GM19025 (cell line): Measurements from ENCODE around the gene CTSO.
"Not testable (repeated sequence)": the region's sequence is repeated elsewhere in the genome, so short reads cannot be mapped to it uniquely, and the experiment has no call there.

Source experiments
- ATAC-seq: cut with Tn5 transposase; IDR thresholded peaks from one replicate; pipeline ENCODE4 v1.9.1; 2021; ENCODE audit warnings: mild to moderate bottlenecking, low read depth, moderate library complexity; ENCODE audit not compliant: unreplicated experiment

Gene CTSO

GRCh38 chr4:155956461-155956860 lies 2.8 kb upstream of the CTSO start:
- ATAC-seq, result no peak

GRCh38 chr4:155954939-155955338 lies 1.3 kb upstream of the CTSO start:
- no peak for ATAC-seq

- no peak for ATAC-seq
Measured at GRCh38 chr4:155954118-155954685, 536 bp upstream of the CTSO start.

GRCh38 chr4:155952501-155952901 lies 1.2 kb downstream of the CTSO start:
- no peak for ATAC-seq

- ATAC-seq, result no peak
Measured at GRCh38 chr4:155950461-155950860, 3.2 kb downstream of the CTSO start.

GRCh38 chr4:155948541-155948940 lies 5.1 kb downstream of the CTSO start:
- ATAC-seq, result no peak

- ATAC-seq, result no peak
Measured at GRCh38 chr4:155946486-155946885, 7.2 kb downstream of the CTSO start.

GRCh38 chr4:155944516-155944915 lies 9.2 kb downstream of the CTSO start:
- ATAC-seq, result no peak

GRCh38 chr4:155943605-155944291 lies 9.9 kb downstream of the CTSO start:
- no peak for ATAC-seq

GRCh38 chr4:155941820-155942219 lies 11.8 kb downstream of the CTSO start:
- no peak for ATAC-seq

GRCh38 chr4:155941085-155941790 lies 12.4 kb downstream of the CTSO start:
- ATAC-seq, result no peak

- ATAC-seq, result no peak
Measured at GRCh38 chr4:155935389-155935986, 18.2 kb downstream of the CTSO start.

- not testable (repeated sequence) for ATAC-seq
Measured at GRCh38 chr4:155934634-155935033, 19.0 kb downstream of the CTSO start.

- no peak for ATAC-seq
Measured at GRCh38 chr4:155931634-155932033, 22.0 kb downstream of the CTSO start.

- no peak for ATAC-seq
Measured at GRCh38 chr4:155930330-155930729, 23.3 kb downstream of the CTSO start.

- ATAC-seq, result no peak
Measured at GRCh38 chr4:155929833-155930232, 23.8 kb downstream of the CTSO start.

GRCh38 chr4:155924637-155925036 lies 29.0 kb downstream of the CTSO start:
- ATAC-seq, result no peak

GRCh38 chr4:155921597-155921996 lies 32.1 kb downstream of the CTSO start:
- ATAC-seq, result no peak

- ATAC-seq, result no peak
Measured at GRCh38 chr4:155914782-155915181, 38.9 kb downstream of the CTSO start.

GRCh38 chr4:155911905-155912304 lies 41.8 kb downstream of the CTSO start:
- no peak for ATAC-seq

- no peak for ATAC-seq
Measured at GRCh38 chr4:155909615-155910226, 43.9 kb downstream of the CTSO start.
